ENCODE measurements around the gene RAB38. TPM values are rescaled to one million over a fixed set of nuclear protein-coding genes. Genes with fewer than 3 reads are reported as not detected.

RAB38 gene
- total RNA-seq, 1 experiment from 2014 or later = 0.15 TPM

DNA sequence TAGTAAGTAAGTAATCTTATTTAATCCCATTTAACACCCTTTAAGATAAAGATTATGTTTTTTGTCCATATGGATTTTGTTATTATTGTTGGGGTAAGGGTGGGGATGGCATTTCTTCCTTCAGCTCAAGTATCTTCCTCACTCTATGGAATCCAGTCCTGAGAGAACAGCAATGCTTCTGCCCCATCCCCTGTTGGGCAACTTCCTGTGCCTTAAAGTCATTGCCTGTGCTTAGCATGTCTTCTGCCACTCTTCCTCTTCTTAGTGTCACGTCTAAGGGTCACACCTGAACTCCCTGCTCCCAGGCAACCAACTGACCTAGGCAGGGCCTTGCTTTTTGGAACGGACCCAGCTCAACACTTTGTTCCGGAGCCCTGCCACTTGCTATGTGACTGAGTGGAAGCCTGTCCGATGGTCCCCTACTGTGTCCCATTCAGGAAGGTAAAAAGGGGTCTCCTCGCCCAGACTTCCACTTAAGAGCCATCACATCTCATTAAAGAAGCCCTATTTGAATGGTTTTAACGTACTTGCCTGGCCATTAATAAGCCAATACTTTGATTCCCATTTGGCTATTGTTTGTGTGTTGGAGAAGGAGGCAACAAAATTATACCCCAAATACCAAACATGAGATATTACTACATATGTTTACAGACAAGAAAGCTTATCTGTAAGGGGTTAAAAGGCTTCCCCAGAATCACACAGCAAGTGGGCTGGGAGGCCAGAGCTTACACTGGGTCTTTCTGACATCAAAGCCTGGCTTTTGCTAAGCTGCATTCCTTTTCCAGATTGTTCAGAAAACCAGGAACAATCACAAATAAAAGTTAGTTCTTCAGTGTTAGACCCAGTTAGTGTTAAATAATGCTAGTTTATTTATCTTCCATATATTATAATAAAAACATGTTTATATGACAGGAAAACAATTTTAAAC, 59.2 kb downstream of the RAB38 start:
- no peaks in the 10 kb centered on the region for H3K36me3 ChIP-seq (ENCODE audit: control insufficient read depth, insufficient read depth, low read length)
- in situ Hi-C loops (cut with HindIII; ENCODE audit: low pct_unique_long_range_greater_than_20kb, low sequenced_read_pairs) (no loop called here), intact Hi-C loops (cut with micrococcal nuclease; ENCODE audit: unreplicated experiment) (no loop called here)
- no peak overlapping the region for H3K4me3 ChIP-seq (ENCODE audit: low read depth in 2 of 2, low read length in 2 of 2)
- no peaks in the 10 kb centered on the region for H3K27me3 ChIP-seq (ENCODE audit: control insufficient read depth, insufficient read depth, low read length)
- no peaks in the 10 kb centered on the region for H3K9me3 ChIP-seq (ENCODE audit: control insufficient read depth, insufficient read depth, low read depth, low read length)
- DNase-seq (ENCODE audit: low read depth, low spot score) (no peak), ATAC-seq (no peak)
- TF ChIP-seq REST (IDR thresholded peaks at IDR 0.05; ENCODE audit: insufficient read depth in 1 of 2, low read depth in 2 of 2, low read length in 1 of 2) (no peak), POLR2AphosphoS5 (IDR thresholded peaks at IDR 0.05; ENCODE audit: low read depth, low read length) (no peak), CTCF (IDR thresholded peaks at IDR 0.05) (no peak), SIN3A (IDR thresholded peaks at IDR 0.05; ENCODE audit: borderline replicate concordance, insufficient read depth, low read depth, low read length) (no peak), TCF7L2 (IDR thresholded peaks at IDR 0.05; ENCODE audit: low read depth, low read length) (no peak)
- no TSS peak for BruUV-seq (replicated peaks)
- ChIA-PET CTCF (no interaction called here), POLR2A (no interaction called here)
- H3K4me1 ChIP-seq (ENCODE audit: control insufficient read depth, insufficient read depth, low read length) = no peaks in the 10 kb centered on the region
- no peak overlapping the region for H3K27ac ChIP-seq (ENCODE audit: low read length)

- no TSS peak for BruUV-seq (replicated peaks)
- intact Hi-C loops (cut with micrococcal nuclease; ENCODE audit: unreplicated experiment) (no loop called here), in situ Hi-C loops (cut with HindIII; ENCODE audit: low pct_unique_long_range_greater_than_20kb, low sequenced_read_pairs) (no loop called here)
- TF ChIP-seq POLR2AphosphoS5 (IDR thresholded peaks at IDR 0.05; ENCODE audit: low read depth, low read length) = no peak
- TF ChIP-seq CTCF (IDR thresholded peaks at IDR 0.05) = no peak
- TF ChIP-seq SIN3A (IDR thresholded peaks at IDR 0.05; ENCODE audit: borderline replicate concordance, insufficient read depth, low read depth, low read length) = no peak
- no peak for TF ChIP-seq TCF7L2 (IDR thresholded peaks at IDR 0.05; ENCODE audit: low read depth, low read length)
- TF ChIP-seq REST (IDR thresholded peaks at IDR 0.05; ENCODE audit: insufficient read depth in 1 of 2, low read depth in 2 of 2, low read length in 1 of 2) = no peak
- H3K9me3 ChIP-seq (ENCODE audit: control insufficient read depth, insufficient read depth, low read depth, low read length) = no peaks in the 10 kb centered on the region
- ChIA-PET CTCF (no interaction called here), POLR2A (no interaction called here)
- ATAC-seq = no peak
- no peaks in the 10 kb centered on the region for H3K36me3 ChIP-seq (ENCODE audit: control insufficient read depth, insufficient read depth, low read length)
- H3K4me1 ChIP-seq (ENCODE audit: control insufficient read depth, insufficient read depth, low read length) = no peaks in the 10 kb centered on the region
- no peak for DNase-seq (ENCODE audit: low read depth, low spot score)
- H3K27me3 ChIP-seq (ENCODE audit: control insufficient read depth, insufficient read depth, low read length) = no peaks in the 10 kb centered on the region
- H3K27ac ChIP-seq (ENCODE audit: low read length) = no peak overlapping the region
- H3K4me3 ChIP-seq (ENCODE audit: low read depth in 2 of 2, low read length in 2 of 2) = no peak overlapping the region
These were observed 60.7 kb downstream of the RAB38 start for GRCh38 chr11:88114486-88115045.
